ENCODE results near the gene CYP46A1.
"Not testable (repeated sequence)": the region's sequence is repeated elsewhere in the genome, so short reads cannot be mapped to it uniquely, and the experiment has no call there.

Gene CYP46A1

GRCh38 chr14:99656171-99656570, 27.9 kb upstream of the CYP46A1 start:
- no peak overlapping the region for H3K4me3 ChIP-seq (ENCODE audit: low read depth, low read length)
- no peak for DNase-seq (ENCODE audit: low read depth, low spot score)
- TF ChIP-seq CTCF (IDR thresholded peaks at IDR 0.05; ENCODE audit: low read depth, low read length): no peak
- in situ Hi-C loops (cut with HindIII; ENCODE audit: low sequenced_read_pairs): no loop called here

GRCh38 chr14:99657645-99658155, 26.4 kb upstream of the CYP46A1 start:
- in situ Hi-C loops (cut with HindIII; ENCODE audit: low sequenced_read_pairs): no loop called here
- TF ChIP-seq CTCF (IDR thresholded peaks at IDR 0.05; ENCODE audit: low read depth, low read length): no peak

GRCh38 chr14:99658218-99658845, 25.8 kb upstream of the CYP46A1 start:
- in situ Hi-C loops (cut with HindIII; ENCODE audit: low sequenced_read_pairs): no loop called here
- no peak for TF ChIP-seq CTCF (IDR thresholded peaks at IDR 0.05; ENCODE audit: low read depth, low read length)
- DNase-seq (ENCODE audit: low read depth, low spot score): no peak
- H3K4me3 ChIP-seq (ENCODE audit: low read depth, low read length): no peak overlapping the region

More at GRCh38 chr14:99657645-99658155, 26.4 kb upstream of the CYP46A1 start:
- DNase-seq (ENCODE audit: low read depth, low spot score): no peak
- H3K4me3 ChIP-seq (ENCODE audit: low read depth, low read length): no peak overlapping the region

GRCh38 chr14:99659333-99659741, 24.8 kb upstream of the CYP46A1 start:
- in situ Hi-C loops (cut with HindIII; ENCODE audit: low sequenced_read_pairs): no loop called here
- no peak for TF ChIP-seq CTCF (IDR thresholded peaks at IDR 0.05; ENCODE audit: low read depth, low read length)
- H3K4me3 ChIP-seq (ENCODE audit: low read depth, low read length): no peak overlapping the region
- DNase-seq (ENCODE audit: low read depth, low spot score): no peak

- H3K4me3 ChIP-seq (ENCODE audit: low read depth, low read length): no peak overlapping the region
- no peak for DNase-seq (ENCODE audit: low read depth, low spot score)
- no peak for TF ChIP-seq CTCF (IDR thresholded peaks at IDR 0.05; ENCODE audit: low read depth, low read length)
- in situ Hi-C loops (cut with HindIII; ENCODE audit: low sequenced_read_pairs): no loop called here
These were observed 24.0 kb upstream of the CYP46A1 start for GRCh38 chr14:99660006-99660566.

- TF ChIP-seq CTCF (IDR thresholded peaks at IDR 0.05; ENCODE audit: low read depth, low read length): no peak
- no peak overlapping the region for H3K4me3 ChIP-seq (ENCODE audit: low read depth, low read length)
- in situ Hi-C loops (cut with HindIII; ENCODE audit: low sequenced_read_pairs): no loop called here
- DNase-seq (ENCODE audit: low read depth, low spot score): no peak
These were observed 23.3 kb upstream of the CYP46A1 start for GRCh38 chr14:99660794-99661193.

GRCh38 chr14:99661206-99661605, 22.9 kb upstream of the CYP46A1 start:
- H3K4me3 ChIP-seq (ENCODE audit: low read depth, low read length); DNase-seq (ENCODE audit: low read depth, low spot score); in situ Hi-C loops (cut with HindIII; ENCODE audit: low sequenced_read_pairs): not testable (repeated sequence)
